Measurements from ENCODE around the gene ACTRT2.

- TF ChIP-seq CTCF (conservative IDR thresholded peaks at IDR 0.05 in 1 of 2, IDR thresholded peaks at IDR 0.05 in 1 of 2; ENCODE audit: extremely low read depth in 1 of 2, insufficient read depth in 1 of 2, low read depth in 1 of 2, low read length in 2 of 2) = no peak
- no peak for TF ChIP-seq EZH2 (IDR thresholded peaks at IDR 0.05; ENCODE audit: borderline replicate concordance, low read length)
These were observed 29.3 kb downstream of the ACTRT2 start for GRCh38 chr1:3050603-3051002.
